ENCODE measurements around the gene OGFR. TPM values are rescaled to one million over a fixed set of nuclear protein-coding genes. Genes with fewer than 3 reads are reported as not detected.

OGFR gene
- total and polyA plus RNA-seq, 2 donors (not counting 3 experiments of a cell fraction or from before 2014, with no cell fraction given), result 30.8 to 44.0 TPM

DNA sequence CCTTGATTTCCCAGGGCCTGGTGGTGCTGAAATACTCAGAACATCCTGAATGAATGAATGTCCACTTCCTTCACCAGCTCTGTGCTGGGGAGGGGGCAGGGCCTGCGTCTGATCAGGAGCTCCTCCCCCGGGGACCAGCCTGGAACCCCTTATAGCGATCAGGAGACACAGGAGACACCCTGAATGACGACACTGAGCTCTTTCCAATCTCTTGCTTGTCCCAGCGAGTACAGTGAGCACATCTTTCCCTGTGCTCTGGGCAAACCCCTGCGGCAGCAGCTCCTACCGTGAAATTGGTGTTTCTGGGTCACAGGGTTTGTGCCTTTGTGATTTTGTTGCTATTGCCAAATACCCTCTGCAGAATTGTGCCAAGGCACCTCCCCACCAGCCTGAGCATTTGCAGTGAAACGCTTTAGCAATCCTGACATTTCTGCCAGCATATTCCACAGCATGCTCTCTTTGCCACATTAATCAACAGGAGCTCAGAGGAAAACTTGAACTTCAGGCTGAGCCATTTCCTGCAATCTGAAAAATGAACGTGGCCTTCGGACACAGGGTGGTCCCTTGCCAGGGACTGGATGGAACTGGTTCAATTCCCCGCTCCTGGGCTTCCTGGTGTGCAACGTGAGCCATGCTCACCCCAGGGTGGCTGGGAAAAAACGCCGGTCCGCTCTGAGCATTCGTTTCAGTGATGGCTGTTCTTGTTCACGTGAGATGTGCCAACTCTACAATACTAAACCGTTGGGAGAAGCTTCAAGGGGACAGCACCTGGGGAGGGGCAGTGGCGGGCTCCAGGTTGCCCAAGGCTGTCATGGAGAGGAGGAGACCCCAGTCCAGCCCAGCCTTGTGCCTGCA, 31.4 kb upstream of the OGFR start:
- no TSS peak for BruUV-seq (replicated peaks)
- CTCF ChIA-PET, result interaction anchor here (0.6 to 1.8 kb wide), 10 partner anchors 9 to 106 kb away, joined by 3 to 7 read pairs (median 4); no protein-coding TSS in a partner anchor

More for the DNA sequence above, 31.4 kb upstream of the OGFR start:
- no peaks in the 10 kb centered on the region for H3K36me3 ChIP-seq (ENCODE audit: control insufficient read depth in 2 of 2, extremely low read depth in 1 of 2, insufficient read depth in 2 of 2, low read length in 2 of 2)
- H3K79me2 ChIP-seq (ENCODE audit: control insufficient read depth, insufficient read depth, low read length), result no peaks in the 10 kb centered on the region
- TF ChIP-seq GATA2 (IDR thresholded peaks at IDR 0.05; ENCODE audit: insufficient read depth, insufficient read length, low read depth, low read length) (no peak), FOS (IDR thresholded peaks at IDR 0.05; ENCODE audit: borderline replicate concordance, insufficient read depth, low read length) (no peak), EZH2 (IDR thresholded peaks at IDR 0.05; ENCODE audit: borderline replicate concordance, low read depth, low read length, severe bottlenecking) (no peak), JUN (IDR thresholded peaks at IDR 0.05; ENCODE audit: borderline replicate concordance, insufficient read depth, insufficient read length, low read depth) (no peak), POLR2AphosphoS5 (IDR thresholded peaks at IDR 0.05; ENCODE audit: insufficient read depth, low read depth, low read length) (no peak), MYC (IDR thresholded peaks at IDR 0.05; ENCODE audit: low read depth, low read length) (no peak), POLR2A (IDR thresholded peaks at IDR 0.05; ENCODE audit: low read depth, low read length) (no peak)
- TF ChIP-seq, protein P1, sequence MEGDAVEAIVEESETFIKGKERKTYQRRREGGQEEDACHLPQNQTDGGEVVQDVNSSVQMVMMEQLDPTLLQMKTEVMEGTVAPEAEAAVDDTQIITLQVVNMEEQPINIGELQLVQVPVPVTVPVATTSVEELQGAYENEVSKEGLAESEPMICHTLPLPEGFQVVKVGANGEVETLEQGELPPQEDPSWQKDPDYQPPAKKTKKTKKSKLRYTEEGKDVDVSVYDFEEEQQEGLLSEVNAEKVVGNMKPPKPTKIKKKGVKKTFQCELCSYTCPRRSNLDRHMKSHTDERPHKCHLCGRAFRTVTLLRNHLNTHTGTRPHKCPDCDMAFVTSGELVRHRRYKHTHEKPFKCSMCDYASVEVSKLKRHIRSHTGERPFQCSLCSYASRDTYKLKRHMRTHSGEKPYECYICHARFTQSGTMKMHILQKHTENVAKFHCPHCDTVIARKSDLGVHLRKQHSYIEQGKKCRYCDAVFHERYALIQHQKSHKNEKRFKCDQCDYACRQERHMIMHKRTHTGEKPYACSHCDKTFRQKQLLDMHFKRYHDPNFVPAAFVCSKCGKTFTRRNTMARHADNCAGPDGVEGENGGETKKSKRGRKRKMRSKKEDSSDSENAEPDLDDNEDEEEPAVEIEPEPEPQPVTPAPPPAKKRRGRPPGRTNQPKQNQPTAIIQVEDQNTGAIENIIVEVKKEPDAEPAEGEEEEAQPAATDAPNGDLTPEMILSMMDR (IDR thresholded peaks at IDR 0.05; ENCODE audit: extremely low read depth in 1 of 2, insufficient read depth in 1 of 2, low read depth in 1 of 2, low read length in 2 of 2), result no peak
- TF ChIP-seq, protein P2, sequence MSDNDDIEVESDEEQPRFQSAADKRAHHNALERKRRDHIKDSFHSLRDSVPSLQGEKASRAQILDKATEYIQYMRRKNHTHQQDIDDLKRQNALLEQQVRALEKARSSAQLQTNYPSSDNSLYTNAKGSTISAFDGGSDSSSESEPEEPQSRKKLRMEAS (IDR thresholded peaks at IDR 0.05; ENCODE audit: insufficient read depth, insufficient read length), result no peak
- FAIRE-seq, result peak; percentile 70
- H3K27me3 ChIP-seq (ENCODE audit: control insufficient read depth in 2 of 2, insufficient read depth in 2 of 2, low read length in 2 of 2), result no peaks in the 10 kb centered on the region
- DNase-seq (ENCODE audit: low read depth, low spot score), result peak; percentile 34
- H3K9me3 ChIP-seq (replicated peaks; ENCODE audit: control insufficient read depth, insufficient read depth, low read length), result no peaks in the 10 kb centered on the region
- H3K9me1 ChIP-seq (replicated peaks; ENCODE audit: control insufficient read depth, extremely low read depth, insufficient read depth, low read length), result no peaks in the 10 kb centered on the region
- H3K27ac ChIP-seq (ENCODE audit: insufficient read depth, low read depth, low read length), result no peak overlapping the region
- peaks cover 11% of the 10 kb centered on the region for H3K4me1 ChIP-seq (ENCODE audit: control insufficient read depth, extremely low read depth, insufficient read depth, low read length)
- intact Hi-C loops (cut with micrococcal nuclease), result loop anchor here (1.0 kb wide), 1 partner anchor 33 kb away; no protein-coding TSS in a partner anchor
- no peak overlapping the region for H3K9ac ChIP-seq (replicated peaks; ENCODE audit: extremely low read depth, insufficient read depth, low read length)
- peak overlapping the region; percentile 58 for H2AFZ ChIP-seq (ENCODE audit: low read depth, low read length)
- no peaks in the 10 kb centered on the region for H4K20me1 ChIP-seq (replicated peaks; ENCODE audit: control insufficient read depth, extremely low read depth, insufficient read depth, low read length)
- POLR2A ChIA-PET, result no interaction called here
- no peak overlapping the region for H3K4me3 ChIP-seq (replicated peaks in 1 of 3; ENCODE audit: insufficient read depth in 1 of 3, low read depth in 1 of 3, low read length in 3 of 3)
- peak overlapping the region; percentile 43 for H3K4me2 ChIP-seq (ENCODE audit: insufficient read depth, low read length)
- dilution Hi-C loops (cut with MboI; ENCODE audit: extremely low pct_ligation_motif_present, low sequenced_read_pairs), result no loop called here
